Measurements from ENCODE around the gene DNM3.
"Not testable (repeated sequence)": the region's sequence is repeated elsewhere in the genome, so short reads cannot be mapped to it uniquely, and the experiment has no call there.

DNM3 gene

DNA sequence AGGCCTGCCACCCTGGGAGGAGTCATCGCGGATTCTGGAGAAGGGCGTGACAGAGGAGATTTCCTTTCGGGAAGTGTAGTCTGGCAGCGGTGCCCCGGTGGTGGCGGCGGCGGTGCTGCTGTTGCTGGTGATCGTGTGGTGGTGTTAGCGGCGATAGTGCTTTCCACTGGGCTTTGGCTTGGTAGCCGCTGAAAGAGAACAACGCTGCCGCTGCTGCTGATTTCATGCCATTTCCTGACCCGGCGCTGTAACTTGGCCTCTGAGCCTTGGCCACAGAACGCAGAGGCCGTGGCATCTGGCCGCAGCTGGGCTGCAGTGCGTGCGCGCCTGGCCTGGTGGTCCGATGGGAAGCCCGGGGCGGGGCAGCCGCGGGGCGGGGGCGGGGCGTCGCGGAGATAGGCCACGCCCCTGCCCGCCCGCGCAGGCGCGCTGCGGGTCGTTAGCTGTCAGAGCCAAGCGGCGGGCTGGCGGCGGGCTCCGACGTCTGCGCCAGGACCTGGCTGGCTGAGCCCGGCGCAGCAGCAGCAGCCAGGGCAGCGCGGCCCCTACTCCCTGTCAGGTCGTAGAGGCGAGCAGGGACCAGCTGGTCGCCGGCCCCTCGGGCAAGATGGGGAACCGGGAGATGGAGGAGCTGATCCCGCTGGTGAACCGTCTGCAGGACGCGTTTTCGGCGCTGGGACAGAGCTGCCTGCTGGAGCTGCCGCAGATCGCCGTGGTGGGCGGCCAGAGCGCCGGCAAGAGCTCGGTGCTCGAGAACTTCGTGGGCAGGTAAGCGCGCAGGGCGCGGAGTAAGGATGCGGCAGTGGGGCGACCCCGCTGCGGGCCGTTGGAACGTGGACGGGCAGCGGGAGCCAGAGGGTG is at the start of gene DNM3:
TSS of gene DNM3 (plus strand) at position 449 of the 861 bp plus-strand sequence. CDS start at position 608, 159 bp downstream.
- DNase-seq (ENCODE audit: low read depth in 2 of 2, low spot score in 1 of 2) = peak; percentile 42 to 57

DNA sequence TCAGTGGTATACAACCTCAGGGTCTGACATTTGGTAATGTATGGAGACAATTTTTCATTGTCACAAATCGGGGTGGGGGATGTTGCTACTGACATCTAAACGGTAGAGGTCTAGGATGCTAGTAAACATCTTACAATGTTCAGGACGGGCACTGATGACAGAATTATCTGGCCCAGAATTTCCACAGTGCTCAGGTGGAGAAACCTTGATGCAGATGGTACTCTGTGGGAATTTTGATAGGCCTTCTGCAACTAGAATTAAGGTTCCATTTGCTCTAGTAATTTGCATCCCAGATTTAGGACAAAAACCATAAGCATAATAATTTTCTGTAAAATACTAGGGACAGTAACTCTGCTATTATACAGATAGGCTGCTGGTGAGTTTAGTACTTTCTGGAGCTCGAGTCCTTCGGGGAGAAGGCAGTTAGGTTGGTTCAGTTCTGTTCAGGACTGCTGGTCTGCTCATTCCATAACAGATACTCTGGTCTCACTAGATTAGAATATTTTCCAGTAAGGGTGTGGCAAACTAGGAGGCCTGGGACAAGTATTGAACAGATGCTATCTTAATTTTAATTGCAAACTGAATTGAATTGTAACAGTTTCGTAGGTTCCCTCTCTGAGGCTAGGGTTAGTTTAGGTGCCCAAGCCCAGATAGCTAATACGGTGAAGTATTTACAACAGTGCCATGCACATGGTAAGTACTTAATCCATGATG is 48.5 kb upstream of the DNM3 start:
- no peak for DNase-seq (ENCODE audit: low read depth in 2 of 2, low spot score in 1 of 2)

DNA sequence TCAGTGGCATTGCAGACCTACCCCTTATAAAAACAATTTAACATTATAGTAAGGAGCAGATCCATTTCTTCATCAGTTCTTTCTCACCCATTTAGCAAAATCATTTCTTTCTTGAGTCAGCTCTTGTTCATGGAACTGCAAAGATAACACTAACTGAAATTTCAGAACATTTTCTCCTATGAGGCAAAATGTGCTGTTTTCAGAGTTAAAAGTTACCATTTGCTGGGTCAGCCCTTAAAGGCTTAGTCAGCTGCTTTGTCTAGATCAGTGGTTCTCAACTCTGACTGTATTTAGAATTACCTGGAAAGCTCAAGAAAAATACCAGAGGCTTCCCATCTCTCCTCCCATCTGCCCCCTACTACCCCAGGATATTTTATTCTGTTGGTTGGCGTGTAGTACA is 47.7 kb upstream of the DNM3 start:
- DNase-seq (ENCODE audit: low read depth in 2 of 2, low spot score in 1 of 2) = no peak

DNA sequence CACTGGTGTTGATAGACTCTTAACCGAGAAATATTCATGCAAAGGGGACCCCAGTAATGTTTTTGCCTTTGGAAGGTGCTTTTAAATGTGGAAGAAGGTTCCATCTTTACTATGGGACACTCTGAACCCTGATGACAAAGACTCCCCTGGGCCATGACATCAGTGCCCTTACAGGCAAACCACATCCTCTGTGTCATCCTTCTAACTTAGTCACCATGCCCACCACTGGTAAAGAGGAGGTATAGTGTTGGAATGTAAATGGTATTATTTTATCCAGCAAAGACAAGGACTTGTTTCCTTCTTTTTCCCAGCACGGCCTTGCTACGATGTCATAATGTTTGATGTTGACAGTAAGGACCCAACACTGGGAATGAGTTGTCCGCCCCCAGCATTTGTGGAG is 47.2 kb upstream of the DNM3 start:
- no peak for DNase-seq (ENCODE audit: low read depth in 2 of 2, low spot score in 1 of 2)

DNA sequence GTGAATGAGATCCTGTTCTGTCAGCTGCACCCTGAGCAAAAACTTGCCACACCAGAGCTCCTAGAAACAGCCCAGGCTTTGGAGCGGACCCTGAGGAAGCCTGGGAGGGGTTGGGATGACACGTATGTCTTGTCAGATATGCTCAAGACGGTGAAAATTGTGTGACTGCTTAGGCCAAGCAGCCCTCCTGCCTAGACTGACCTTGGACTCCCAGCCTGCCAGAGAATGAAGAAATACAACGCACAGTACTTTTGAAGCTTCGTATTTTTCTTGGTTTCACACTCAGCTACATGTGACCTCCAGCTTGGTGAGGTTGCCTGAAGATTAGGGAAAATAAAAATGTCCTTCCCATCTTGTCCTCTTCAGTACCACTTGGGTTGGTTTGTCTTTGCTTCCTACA is 44.7 kb upstream of the DNM3 start:
- DNase-seq (ENCODE audit: low read depth in 2 of 2, low spot score in 1 of 2) = no peak

DNA sequence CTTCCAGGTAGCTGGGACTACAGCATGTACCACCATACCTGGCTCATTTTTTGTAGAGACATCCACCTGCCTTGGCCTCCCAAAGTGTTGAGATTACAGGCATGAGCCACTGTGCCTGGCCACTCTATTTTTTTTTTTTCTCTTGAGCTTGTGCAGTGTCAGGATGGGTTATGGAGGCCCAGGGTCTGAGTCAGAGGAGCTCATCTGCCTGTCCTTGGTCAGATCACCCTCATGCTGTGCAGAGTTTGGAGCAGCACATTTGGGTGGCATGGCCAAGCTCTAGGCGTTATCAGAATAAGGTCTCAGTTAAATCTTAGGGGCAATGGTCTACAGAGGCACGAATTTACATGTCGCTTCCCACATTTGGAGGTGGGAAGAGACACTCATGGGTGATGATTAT is 43.0 kb upstream of the DNM3 start:
- no peak for DNase-seq (ENCODE audit: low read depth in 2 of 2, low spot score in 1 of 2)

DNA sequence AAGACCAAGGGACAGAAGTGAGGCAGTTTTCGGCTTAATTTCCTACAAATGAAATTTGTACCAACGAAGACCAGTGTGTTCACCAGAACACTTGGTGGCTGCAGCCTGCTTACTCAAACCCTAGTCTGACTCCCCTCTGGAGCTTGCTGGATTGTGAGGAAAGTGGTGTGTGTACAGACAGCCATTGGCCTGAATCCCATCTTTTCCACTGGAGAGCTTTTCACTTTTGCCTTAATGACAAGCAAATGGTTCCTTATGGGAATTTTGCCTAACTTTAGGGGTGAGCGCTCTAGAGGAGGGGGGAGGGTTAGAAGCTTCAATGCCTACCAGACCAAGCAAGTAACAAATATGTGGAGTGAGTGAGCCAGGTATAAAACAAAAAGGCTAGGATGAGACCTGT is 42.5 kb upstream of the DNM3 start:
- no peak for DNase-seq (ENCODE audit: low read depth in 2 of 2, low spot score in 1 of 2)

DNA sequence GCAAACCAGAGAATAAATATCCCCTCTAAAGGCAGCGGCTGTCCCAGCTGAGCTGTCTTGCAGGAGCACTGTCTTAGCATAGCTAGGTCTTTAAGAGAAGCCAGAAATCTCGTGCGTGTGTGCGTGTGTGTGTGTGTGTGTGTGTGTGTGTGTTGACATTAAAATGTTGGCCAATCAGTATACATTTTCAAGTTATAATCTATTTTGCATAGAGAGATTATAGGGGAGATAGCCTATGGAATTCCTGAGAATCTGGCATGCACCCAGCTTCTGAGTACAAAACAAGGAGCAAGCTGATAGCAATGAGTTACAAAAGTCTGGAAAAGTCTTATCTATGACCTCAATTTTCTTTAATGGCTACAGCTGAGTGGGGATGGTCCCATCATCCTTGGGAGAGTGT is 42.1 kb upstream of the DNM3 start:
- DNase-seq (ENCODE audit: low read depth in 2 of 2, low spot score in 1 of 2) = no peak

DNA sequence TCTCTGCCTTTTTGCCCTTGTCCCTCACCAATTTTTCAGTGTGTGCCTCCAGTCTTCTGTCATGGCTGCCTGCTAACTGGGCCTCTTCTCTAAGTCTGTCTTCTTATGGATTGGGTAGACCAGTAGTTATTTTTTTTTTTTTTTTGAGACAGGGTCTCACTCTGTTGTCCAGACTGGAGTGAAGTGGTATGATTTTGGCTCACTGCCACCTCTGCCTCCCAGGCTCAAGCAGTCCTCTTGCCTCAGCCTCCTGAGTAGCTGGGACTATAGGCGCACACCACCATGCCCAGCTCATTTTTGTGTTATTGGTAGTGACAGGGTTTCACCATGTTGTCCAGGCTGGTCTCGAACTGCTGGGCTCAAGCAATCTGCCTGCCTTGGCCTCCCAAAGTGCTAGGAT is 41.6 kb upstream of the DNM3 start:
- not testable (repeated sequence) for DNase-seq (ENCODE audit: low read depth in 2 of 2, low spot score in 1 of 2)

DNA sequence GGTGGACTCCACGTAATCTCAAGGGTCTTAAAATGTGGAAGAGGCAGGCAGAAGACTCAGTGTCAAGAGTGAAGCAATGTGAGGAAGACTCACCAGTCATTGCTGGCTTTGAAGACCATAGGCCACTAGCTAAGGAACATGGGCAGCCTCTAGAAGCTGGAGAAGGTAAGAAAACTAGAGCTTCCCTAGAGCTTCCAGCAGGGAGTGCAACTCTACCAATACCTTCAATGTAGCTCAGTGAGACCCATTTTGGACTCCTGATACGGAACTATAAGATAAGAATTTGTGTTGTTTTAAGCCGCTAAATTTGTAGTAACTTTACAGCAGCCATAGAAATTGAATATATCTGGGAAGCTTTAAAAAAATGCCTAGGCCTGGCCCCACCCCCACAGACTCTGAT is 41.0 kb upstream of the DNM3 start:
- no peak for DNase-seq (ENCODE audit: low read depth in 2 of 2, low spot score in 1 of 2)

DNA sequence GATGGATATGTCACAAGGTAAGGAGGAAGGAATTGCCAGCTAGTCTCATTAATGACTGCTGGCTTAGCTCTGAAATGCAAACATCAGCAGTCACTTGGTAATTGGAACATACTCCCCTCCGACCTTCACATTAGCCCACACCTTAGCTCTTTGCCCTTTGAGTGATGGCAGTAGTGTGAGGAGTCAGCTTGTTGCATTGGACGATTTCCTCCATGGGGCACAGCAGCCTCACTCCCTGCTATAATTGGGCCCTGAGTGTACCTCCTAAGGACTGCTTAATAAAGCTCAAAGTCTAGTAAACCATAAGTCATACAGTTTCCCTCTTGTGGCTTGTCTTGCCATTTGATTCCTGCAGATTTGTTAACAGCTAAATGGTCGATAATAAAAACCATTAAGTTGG is 40.4 kb upstream of the DNM3 start:
- no peak for DNase-seq (ENCODE audit: low read depth in 2 of 2, low spot score in 1 of 2)

DNA sequence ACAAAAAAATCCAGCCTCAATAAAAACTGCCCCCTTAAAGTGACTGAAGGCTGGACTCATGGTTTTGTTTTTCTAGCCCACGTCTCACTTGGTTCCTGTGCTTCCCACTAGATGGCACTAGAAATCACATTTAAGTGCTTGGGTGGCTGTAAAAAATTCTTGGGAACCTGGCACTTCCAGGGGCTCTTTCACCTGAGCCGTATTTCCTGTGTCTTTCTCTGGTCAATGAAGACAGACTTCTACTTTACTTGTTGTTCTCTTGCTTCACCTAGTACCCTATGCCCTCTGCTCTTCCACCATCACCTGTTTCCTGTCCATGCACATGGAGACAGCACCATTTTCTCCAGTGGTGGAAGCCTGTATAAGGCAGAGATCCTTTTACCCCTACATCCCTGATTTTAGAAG is 39.8 kb upstream of the DNM3 start:
- no peak for DNase-seq (ENCODE audit: low read depth in 2 of 2, low spot score in 1 of 2)

DNA sequence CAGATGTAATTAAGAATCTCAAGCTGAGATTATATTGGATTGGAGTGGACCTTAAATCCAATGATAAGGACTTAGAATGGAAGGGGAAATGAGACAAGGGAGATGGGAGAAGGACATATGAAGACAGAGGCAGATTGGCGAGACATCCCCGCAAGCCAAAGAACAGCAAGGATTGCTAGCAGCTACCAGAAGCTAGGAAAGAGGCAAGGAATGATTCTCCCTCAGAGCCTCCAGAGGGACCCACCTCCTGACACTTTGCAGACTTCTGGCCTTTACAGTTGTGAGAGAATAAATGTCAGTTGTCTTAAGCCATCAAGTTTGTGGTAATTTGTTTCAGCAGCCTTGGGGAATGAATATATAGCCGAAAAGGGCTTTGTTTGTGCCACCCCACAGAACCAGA is 39.1 kb upstream of the DNM3 start:
- DNase-seq (ENCODE audit: low read depth in 2 of 2, low spot score in 1 of 2) = no peak

DNA sequence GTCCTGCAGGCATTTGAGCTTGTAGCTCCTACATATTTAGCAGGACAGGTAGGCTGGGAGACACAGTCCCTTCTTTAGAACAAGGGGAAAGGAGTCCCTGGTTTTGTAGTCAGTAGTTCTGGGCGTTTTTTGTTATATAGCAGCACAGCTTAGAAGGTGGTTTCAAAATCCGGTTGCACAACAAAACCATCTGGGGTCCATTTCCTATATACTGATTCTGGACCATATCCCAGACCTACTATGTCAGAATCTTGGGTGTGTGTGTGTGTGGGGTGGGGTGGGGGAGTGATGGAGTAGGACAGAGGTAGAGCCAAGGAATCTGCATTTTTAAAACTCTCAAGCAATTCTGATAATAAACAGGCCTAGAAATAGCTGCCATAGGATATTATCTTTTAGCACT is 38.3 kb upstream of the DNM3 start:
- DNase-seq (ENCODE audit: low read depth in 2 of 2, low spot score in 1 of 2) = no peak

DNA sequence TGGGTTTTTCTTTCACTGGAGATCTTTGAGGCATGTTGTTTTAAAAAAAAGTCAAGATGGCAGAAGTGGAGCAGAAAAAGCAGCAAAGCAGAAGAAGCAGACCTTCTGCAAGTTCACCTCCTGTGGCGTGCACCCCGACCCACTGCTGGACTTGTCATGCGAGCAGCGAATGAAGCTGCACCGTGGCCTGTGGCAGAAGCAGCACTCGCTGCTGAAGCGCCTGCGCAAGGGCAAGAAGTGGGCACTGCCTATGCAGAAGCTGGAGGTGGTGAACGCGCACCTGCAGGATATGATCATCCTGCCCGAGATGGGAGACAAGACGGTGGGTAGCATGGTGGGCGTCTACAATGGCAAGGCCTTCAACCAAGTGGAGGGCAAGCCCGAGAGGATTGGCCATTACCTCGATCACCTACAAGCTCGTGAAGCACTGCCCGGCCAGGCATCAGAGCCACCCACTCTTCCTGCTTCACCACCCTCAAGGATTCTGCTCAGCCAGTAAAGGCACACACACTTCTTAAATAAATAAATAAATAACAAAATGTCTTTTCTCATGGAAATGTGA is 37.8 kb upstream of the DNM3 start:
- DNase-seq (ENCODE audit: low read depth in 2 of 2, low spot score in 1 of 2) = no peak

DNA sequence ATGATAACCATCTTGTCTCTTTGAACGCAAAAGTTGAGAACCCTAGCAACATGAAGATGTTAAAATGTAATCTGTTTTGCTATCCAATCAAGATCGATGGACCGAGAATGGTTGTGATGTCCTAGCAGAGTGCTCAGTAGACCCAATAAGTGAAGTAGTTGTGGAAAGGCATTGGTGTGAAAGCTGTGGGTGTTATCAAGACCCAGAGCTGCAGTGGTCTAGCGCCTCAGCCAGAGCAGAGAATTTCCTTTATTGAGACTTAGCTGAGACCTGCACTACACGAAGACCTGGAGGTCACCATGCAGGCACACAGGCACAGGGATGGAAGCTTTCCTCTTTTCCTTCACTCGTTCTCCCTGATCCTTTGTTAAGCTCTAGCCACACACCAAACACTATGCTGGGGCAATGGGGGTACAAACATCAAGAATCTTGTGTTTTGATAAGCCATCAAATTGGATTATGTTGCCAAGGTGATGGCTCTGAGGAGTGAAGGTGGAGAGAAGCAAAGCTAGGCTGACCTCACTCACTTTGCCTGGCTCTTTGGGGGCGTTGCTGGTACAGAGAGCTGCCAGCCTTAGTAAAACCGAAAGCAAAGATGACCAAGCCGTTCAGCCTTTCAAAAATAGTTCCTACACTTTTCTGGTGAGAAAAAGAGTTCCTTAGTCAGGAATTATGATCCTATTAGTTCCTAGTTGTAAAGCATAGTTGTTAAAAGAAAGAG is 35.7 kb upstream of the DNM3 start:
- no peak for DNase-seq (ENCODE audit: low read depth in 2 of 2, low spot score in 1 of 2)

DNA sequence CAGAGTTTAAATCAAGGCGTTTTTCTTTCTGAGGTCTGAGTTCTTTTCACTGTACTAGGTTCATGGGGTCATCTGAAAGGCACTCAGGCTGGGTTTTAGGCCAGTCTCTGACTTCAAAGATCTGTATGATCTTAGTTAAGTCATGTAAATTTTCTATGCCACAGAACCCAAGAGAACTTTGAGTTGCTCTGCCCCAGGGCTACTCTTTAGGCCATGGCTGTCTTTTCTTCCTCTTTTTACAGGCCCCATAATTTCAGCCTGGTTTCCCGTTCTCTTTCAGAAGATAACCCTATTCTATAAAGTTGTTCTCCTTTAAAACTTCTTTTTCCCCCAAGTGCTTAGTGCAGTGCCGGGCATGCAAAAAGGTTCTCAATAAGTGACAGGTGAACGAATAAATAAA is 33.7 kb upstream of the DNM3 start:
- no peak for DNase-seq (ENCODE audit: low read depth in 2 of 2, low spot score in 1 of 2)

DNA sequence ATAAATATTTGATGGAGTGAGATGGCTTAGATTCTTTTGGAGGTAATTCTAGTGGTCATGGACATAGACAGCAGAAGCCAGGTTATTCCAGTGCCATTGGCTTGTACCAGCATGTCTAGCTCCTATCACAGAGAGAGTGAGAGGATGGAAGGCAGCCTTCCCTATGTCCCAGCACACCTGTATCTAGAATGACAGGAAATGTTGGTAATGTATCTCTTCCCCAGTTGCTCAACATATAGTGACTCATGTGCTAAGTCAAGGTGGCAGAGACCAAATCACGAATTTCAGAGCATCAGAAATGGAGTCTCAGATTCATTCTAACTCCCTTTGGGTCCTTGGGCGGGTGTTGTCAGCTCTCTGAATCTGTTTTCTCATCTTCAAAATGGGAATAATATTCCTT is 31.5 kb upstream of the DNM3 start:
- no peak for DNase-seq (ENCODE audit: low read depth in 2 of 2, low spot score in 1 of 2)

DNA sequence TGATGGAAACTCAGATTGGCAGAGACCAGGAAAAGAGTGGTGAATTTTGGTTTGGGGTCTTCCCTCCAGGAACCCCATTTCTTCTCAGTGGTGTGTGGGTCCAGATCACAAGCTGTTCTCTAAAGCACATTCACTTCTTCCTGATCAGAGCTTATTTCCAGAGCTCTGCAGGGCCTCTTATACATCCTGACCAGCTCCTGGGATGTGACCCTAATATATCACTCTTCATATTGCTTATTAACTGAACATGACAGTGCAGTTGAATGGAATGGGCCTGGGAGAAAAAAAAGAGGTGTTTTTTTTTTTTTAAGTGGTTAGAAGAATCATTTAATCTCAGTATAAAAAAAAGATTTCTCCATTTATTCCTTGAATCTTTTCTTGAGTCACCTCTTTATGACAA is 29.6 kb upstream of the DNM3 start:
- no peak for DNase-seq (ENCODE audit: low read depth in 2 of 2, low spot score in 1 of 2)

DNA sequence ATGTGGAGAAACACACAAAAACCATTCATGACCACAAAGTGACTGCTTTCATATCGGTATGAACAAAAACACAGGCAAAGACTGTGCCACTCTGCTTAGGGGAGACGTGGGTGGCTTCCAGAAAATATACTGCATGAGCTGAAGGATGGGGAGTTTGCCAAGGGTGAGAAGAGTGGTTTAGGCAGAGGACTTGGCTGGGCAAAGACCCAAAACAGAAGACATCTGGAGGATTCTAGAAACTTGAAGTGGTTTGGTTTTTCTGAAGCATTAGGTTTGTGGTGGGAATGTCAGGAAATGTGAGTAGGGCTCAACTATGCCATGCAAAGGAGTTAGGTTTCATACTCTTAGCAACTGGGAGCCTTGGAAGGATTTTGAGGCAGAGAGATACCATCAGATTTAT is 26.6 kb upstream of the DNM3 start:
- no peak for DNase-seq (ENCODE audit: low read depth in 2 of 2, low spot score in 1 of 2)

DNA sequence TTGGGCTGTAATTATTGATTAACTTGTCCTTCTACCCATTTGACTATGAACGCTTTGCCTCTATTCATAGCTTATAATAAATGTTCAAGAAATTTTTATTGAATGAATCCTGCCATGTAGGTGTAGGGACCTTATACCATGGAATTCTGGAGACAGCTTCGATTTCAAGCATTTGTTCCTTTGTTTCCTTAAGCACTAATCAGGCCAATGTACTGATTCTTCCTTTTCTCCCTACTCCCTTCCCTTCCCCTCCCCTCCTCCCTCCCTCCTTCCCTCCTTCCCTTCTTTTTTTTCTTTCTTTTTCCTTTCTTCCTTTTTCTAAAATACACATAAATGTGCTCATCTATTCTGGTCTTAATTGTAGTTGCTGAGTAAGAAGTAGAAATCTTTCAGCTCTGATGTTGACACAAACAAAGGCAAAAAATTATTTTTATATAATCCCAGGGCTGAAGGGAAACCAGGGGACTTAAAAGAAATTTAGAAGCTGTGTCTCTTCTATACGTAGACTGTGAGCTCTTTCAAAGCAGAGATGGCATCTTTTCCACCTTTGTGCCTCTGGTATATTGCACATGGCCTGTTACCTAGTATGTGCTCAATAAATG is 24.9 kb upstream of the DNM3 start:
- DNase-seq (ENCODE audit: low read depth in 2 of 2, low spot score in 1 of 2) = no peak
